22Rv1 (cell line): ENCODE results near the gene PIK3R5.

Experiments
- H3K27ac ChIP-seq: fragments of 450-650 bp; 2 replicates; pipeline ENCODE4 v1.5.1; 2017
- CTCF ChIP-seq: fragments of 450-650 bp; IDR thresholded peaks from 2 replicates; pipeline ENCODE4 v1.5.1; 2017; ENCODE audit warnings: mild to moderate bottlenecking
- ZFX ChIP-seq: fragments of 450-650 bp; IDR thresholded peaks from 2 replicates; pipeline ENCODE4 v1.6.1; 2017; ENCODE audit warnings: antibody characterized with exemption, borderline replicate concordance

PIK3R5 gene

DNA sequence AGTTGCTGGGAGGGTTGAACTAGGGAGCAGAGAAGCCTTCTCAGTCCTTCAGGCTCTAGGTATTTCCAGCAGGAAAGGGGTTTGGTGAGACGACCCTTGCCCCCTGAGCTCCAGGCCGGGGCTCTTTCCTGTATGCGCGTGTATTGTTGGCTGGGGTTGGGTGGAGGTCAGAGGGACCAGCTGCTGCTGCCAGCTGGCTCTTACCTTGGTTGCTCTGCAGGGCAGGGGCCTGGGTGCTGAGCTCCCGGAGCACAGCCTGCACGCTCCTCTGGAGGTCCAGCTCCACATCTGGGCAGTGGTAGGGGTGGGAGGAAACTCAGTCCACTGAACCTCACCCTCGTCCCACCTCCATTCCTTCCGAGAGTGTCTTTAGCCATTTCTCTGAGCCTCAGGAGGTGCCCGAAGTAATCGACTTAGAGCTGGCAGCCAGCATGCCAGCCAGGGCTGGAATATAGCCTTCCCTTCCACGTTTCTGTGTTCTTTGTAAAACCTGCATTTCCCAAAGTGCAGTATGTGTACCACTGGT lies 126.0 kb downstream of the PIK3R5 start:
- TF ChIP-seq CTCF (no peak), ZFX (no peak)
- H3K27ac ChIP-seq, result no peak overlapping the region

DNA sequence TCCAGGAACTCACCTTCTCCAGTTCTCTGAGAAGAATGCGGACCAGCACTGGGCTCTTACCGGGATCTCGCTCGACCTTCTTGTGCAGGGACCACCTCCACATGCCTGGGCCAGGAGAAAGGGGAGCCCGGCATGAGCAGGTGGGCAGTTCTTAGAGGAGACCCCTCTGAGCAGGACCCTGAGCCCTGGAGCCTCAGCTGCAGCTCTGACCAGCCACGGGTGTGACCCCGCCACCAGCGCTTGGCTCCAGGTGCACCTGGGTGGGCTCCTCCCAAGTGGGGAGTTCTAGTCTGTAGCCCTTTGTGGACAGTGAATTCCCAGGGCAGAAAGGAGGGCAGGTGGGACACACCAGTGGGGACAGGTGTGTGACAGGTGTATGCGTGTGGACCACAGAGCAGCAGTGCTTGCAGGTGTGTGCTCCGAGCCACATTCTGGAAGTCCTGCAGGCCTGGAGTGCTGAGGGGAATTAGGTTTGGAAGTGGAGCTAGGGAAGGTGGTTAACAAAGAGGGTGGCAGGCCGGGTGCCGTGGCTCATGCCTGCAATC lies 126.9 kb downstream of the PIK3R5 start:
- no peak overlapping the region for H3K27ac ChIP-seq
- TF ChIP-seq CTCF (no peak), ZFX (no peak)

DNA sequence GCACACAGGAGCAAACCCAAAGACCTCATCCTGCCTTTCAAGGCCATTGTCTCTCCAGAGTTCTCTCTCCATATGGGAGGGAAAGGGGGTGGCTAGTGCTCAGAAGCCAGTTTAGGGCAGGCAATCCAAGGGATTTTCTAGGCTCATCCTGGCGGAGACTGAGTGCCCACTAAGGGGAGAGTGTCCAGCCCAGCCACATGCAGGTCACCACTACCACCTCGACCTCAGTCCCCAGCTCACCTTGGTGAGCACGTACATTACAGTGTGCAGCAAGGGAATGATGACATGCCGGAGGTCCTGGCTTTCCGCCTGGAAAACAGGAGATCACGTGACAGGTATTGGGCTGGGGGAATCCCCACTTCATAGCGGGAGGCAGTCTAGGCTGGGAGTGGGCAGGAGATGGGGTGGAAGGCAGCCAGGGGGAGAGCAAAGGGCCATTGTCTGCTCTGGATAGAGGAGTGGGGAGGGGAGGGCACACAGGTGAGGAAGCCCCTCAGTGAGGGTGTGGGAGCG lies 127.9 kb downstream of the PIK3R5 start:
- no peak overlapping the region for H3K27ac ChIP-seq
- TF ChIP-seq ZFX (no peak), CTCF (no peak)

DNA sequence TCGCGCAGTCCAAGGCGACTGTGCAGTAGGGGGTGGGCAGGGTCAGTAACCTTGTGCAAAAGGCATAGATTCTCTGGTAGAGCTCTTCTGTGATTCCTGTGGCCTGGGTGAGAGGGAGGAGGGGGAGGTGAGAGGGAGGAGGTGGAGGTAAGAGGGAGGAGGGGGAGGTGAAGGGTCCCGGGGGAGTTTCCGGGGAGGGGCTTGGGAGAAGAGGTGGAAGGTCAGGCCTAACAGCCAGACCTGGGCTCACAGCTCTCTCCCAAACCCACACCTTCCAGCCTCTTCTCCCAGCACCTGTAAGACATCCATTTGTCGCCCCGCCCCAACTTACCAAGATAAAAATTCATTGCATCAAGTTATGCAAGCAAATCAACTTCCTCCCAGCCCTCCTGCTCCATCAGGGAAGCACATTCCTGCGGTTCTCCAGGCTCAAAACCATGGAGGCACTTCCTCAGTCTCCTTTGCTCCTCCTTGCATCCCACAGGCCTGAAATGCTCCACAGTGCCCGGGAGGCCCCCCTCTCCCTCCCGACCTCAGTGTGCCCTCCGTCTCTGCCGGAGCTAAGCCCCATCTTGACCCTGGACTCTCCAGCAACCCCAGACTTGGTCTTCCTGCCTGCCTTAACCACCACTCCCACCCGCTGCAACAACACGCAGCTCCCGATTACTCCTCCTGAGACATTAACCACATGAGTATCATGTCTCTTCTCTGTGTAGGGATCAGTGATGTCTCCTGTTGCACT lies 128.5 kb downstream of the PIK3R5 start:
- H3K27ac ChIP-seq, result no peak overlapping the region
- TF ChIP-seq CTCF (no peak), ZFX (no peak)

GRCh38 chr17:8835631-8836364 lies 129.7 kb downstream of the PIK3R5 start:
- no peak overlapping the region for H3K27ac ChIP-seq

GRCh38 chr17:8835106-8835505 lies 130.4 kb downstream of the PIK3R5 start:
- TF ChIP-seq CTCF (no peak), ZFX (no peak)
- no peak overlapping the region for H3K27ac ChIP-seq

More at GRCh38 chr17:8835631-8836364, 129.7 kb downstream of the PIK3R5 start:
- TF ChIP-seq ZFX (no peak), CTCF (no peak)
